ENCODE data around the gene COMP.
"Not testable (repeated sequence)": the region's sequence is repeated elsewhere in the genome, so short reads cannot be mapped to it uniquely, and the experiment has no call there.

COMP gene

DNA sequence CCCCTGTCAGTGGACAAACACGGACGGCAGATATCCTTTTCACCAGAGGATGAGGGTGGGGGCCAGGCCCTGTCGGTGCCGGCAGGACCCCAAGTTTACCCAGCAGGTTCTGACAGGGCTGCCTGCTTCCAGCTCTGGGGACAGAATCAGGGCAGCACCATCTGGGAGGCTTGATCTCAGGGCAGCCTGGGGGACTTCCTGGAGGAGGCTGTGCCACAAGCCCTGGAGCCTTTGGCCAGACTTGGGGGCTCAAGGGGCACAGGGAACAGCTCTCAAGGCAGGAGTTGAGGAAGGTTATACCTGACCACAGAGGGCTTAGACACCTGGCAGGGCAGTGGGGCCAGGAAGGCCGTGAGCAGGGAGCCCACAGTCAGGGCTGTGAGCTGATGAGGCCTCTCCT, 45.2 kb downstream of the COMP start:
- DNase-seq (ENCODE audit: low read depth): no peak

DNA sequence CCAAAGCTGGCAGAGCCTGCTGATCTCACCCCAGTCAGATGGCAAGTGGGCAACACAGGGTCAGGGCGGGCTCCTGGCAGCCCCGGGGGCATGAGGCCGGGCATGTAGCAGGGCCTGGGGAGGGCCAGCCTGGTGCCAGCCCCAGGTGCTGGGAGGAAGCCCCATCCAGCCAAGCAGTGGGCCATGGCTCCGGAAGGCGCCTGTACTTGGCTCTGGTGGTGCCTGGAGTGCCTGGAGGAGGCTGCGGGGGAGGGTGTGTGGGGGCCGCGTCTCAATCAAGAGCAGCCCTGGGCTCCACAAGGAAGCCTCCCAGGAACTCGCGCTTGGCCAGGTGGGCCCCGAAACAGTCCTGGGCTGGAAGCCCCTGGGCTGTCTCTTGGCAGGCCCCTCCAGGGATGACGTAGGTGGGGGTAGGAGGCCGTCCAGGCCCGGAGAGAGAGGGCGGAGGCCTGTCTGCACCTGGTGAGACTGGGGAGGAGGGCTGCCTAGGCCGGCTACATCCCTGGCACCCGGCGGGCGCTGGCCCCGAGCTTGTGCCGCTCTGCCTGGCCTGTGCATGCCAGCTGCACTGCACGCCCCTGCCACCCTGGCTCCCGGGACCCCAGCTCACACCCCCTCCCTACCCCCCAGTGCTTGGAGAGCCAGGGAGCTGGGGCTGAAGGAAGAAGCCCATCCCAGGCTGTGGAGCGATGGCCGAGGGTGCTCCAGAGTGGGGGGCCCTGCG, 45.9 kb downstream of the COMP start:
- DNase-seq (ENCODE audit: low read depth): no peak

DNA sequence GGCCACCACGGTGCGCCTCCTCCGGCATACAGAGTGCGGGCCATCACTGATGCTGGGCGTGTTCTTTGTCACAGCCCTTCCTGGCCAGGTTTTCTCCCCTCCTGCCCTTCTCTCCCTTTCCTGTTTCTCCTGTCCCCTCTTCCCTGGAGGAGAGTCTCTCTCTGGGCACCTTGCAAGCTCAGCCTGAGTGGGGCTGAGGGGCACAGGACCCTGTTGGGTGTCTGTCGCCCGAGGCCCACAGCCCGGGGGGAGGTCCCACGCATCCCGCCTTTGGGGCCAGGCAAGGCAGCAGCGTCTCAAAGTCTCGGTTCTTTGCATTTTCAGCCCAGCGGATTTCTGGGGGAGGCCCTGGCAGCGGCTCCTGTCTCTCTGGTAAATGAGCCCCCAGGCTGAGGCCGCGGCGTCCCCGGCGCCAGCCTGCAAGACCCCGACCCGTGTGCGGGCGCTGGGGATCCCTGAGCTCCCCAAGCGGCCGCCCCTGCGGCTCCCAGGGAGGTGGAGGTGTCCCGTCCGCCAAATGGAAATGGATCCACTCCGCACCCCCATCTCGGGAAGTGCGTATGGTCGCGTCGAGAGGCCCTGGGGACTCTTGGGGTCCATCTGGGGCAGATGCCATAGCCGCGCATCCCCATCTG, 47.2 kb downstream of the COMP start:
- no peak for DNase-seq (ENCODE audit: low read depth)

DNA sequence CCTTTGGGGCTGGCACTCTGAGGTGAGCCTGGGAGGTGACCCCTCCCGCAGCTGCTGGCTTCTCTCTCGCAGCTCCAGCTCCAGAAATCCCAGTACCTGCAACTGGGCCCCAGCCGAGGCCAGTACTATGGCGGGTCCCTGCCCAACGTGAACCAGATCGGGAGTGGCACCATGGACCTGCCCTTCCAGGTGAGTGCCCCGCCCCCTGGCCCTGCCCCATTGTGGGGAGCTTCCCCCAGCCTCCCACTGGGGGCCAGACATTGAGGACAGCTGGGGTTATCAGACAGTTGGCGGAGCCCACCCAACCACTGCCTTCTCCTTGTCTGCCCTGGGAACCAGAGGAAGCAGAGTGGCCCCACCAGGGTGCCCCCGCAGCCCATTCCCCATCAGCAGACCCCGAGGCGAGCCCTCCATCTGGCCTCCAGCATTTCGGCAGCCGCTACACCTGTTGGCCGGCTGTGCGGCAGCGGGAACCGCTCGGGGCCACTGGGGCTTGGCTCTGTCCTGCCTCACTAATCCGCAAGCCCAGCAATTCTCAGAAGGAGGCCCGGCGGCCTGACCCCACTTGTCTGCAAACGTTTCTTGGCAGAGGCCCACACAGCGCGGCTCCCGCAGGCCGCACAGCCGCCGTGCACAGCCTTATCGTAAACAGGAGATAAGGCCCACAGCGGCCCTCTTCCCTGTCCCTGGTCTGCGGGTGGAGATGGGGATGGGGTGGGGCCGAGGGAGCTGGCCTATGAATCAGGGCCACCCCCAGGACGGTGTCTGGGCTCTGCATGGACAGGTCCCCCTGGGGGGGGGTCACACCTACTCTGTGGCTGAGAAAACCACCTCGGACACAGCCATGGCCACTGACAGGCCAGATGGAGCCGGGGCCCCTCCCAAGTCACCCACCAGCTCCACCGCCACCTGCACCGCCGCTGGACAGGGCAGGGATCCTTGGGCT, 48.0 kb downstream of the COMP start:
- no peak for DNase-seq (ENCODE audit: low read depth)

DNA sequence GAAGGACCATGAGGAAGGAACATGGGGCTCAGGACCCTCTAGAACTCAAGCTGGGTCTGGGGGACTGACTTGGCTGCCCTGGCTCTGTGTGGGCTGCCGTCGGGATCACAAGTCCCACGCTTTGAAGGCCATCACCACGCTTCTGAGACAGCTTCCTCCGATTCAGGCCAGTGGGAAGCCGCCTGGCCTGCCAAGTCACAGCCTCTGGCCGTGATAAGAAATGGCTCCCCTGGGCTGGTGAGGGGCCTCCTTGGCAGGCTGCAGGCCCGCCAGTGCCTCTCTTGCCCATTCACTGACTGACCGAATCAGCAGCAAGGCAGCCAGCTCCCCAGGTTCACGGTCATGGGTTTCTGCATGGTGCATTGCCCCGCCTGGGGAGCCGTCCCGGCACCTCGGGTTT, 48.8 kb downstream of the COMP start:
- DNase-seq (ENCODE audit: low read depth): no peak

DNA sequence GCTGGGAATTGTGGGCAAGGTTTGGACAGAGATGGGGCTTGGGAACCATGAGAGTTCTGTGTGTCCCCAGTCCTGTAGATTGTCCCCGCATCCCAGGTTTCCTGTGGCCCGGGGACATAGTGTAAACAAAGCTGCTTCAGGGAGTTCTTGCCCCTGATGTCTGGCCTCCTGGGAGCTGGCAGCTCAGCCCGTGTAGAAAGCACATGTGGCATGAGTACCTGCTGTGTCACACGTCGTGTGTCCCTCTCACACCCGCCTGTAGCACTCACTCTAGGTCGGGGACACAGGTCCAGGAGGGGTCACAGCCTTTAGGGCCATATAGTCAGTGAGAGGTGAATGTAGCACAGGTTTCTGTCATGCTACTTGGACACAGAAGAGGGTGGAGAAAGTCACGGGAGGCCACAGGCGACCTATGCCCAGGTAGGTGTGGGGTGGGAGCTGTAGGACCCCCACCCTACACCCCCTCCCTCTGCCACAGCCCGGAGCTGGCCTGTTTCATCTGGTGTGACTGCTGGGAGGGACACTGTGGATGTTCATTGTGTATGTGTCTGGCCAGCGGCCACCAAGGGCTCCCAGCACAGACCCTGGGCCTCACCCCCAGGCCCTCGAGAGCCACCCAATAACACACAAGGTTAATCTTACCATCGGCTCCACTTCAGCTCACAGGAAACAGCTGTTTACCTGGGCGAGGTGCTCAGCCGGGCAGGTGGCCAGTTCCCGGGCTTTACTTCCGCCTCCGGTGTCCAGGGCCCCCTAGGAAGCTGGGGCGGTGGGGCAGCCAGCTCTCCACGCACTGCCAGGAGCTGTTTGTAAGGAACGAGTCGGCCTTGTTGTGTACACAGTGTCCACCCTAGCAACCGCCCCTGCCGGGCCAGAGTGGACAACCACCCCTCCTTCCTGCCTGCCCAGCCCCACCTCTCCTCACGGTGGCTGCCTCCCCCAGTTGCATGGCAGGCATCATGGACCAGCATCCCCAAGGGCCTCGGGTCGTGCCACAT, 49.7 kb downstream of the COMP start:
- DNase-seq (ENCODE audit: low read depth): no peak

DNA sequence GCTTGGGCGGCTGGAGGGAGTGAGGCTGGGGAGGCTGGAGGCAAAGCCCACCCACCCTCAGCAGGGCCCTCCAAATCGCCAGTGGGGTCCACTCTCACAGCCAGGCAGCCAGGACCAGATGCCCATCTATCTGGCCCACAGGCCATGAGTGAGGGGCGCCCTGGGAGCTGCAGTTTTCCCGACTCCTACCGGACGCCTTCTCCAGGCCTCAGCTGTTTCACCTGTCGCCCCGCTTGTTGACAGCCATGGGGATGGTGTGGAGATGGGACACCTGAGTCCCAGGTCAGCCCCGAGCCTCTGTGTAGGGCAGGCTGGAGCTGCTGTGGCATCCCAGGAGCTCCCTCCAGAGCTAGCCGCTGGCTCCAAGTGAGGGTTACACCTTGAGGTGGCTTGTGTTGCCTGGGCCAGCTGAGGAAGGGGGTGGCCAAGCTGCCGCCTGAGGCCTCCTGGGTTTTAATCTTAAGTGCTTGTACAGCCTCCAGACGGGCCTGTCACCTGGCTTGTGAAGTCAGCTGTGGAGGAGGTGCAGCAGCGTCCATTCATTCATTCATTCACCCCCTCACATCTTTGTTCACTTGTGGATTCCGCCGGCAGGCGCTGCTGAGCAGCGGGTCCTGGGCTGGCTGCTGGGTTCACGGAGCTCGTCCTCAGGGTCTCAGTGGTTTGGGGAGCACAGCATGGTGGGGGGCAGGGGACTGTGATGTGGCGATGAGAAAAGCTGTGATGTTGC, 52.0 kb downstream of the COMP start:
- no peak for DNase-seq (ENCODE audit: low read depth)

DNA sequence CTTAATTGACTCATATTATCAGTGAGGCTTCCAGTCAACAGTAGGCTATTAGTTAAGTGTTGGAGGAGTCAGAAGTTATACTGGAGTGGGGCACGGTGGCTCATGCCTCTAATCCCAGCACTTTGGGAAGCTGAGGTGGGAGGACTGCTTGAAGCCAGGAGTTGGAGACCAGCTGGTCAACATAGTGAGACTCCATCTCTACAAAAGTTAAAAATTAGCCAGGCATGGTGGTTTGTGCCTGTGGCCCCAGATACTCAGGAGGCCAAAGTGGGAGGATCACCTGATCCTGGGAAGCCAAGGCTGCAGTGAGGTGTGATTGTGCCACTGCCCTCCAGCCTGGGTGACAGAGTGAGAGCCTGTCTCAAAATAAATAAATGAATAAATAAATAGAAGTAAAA, 53.2 kb downstream of the COMP start:
- no peak for DNase-seq (ENCODE audit: low read depth)

DNA sequence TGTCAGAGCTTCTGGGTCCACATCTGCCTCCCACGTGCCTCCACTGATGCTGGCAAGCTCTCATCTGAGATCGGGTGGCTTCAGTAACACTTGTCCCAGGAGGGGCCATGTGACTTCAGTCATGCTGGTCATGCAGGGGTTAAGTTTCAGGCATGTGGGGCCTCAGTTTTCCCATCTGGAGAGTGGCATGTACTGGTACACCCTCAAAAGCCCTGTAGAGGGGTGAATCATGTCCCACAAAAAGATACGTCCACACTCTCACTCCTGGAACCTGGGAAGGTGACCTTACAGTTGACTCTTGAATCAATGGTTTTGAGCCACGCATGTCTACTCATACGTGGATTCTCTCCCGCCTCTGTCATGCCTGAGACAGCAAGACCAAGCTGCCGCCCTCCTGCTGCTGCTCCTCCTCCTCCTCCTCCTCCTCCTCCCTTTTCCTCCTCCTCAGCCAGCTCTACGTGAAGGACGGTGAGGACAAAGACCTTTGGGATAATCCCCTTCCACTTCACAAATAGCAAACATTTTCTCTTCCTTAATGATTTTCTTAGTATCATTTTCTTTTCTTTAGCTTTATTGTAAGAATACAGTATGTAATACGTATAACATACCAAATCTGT, 53.7 kb downstream of the COMP start:
- DNase-seq (ENCODE audit: low read depth): no peak

DNA sequence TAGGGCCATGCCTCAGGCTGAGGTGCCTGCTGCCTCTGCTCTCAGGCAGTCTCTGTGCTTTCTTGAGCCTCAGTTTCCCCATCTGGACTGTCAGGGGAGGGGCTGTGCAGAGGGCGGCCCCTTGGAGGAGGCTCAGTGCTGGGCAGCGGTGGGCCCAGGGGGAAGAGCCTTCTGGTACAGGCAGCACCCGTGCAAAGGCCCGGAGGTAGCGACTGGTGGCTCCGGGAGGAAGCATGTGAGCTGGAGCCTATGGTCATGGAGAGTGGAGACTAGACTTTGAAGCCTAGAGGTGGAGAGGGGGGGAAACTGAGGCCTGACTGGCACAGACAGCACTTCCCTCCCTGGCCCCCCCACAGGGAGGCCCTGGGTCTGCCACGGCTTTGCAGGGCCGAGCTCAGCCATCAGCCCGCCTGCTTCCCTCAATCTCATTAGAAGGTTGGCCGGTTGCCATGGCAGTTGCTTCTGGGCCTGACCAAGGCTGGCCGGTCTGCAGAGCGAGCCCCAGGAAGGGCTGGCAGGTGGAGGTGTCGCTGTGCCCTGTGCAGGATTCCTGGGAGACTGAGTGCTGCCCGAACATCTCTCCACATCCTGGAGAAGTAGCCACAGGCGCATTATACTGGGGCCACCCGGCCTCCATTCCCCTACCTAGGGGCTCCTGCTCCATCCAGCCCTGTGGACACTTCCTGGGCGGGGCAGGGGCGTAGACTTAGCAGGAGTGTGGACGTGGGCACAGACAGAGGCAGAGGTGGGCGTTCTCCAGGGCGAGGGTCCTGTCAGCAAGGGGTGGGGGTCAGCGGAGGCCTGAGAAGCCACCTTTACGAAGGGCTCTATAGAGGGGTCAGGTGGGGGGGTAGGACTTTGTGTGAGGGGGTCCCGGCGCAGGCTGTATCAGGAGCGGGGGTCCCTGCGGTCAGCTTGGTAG, 54.4 kb downstream of the COMP start:
- DNase-seq (ENCODE audit: low read depth): no peak

DNA sequence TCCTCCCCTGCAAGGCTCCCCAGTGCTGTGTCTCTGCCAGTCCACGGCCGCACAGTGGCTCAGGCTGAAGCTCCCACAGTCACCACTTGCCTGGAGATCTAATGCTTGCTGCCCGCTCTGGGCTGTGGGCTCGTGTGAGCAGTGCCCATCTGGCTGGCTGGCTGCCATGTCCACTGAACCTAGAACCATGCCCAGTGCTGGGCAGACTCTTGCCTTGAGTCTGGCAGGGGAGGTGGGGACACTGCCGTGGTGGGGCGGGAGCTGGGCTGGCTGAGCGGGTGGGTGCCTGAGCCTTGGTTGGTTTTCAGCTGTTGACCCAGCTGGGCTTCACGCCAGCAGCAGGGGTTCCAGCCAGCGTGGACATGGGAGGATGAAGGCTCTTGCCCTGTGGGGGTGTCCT, 55.4 kb downstream of the COMP start:
- DNase-seq (ENCODE audit: low read depth): no peak

DNA sequence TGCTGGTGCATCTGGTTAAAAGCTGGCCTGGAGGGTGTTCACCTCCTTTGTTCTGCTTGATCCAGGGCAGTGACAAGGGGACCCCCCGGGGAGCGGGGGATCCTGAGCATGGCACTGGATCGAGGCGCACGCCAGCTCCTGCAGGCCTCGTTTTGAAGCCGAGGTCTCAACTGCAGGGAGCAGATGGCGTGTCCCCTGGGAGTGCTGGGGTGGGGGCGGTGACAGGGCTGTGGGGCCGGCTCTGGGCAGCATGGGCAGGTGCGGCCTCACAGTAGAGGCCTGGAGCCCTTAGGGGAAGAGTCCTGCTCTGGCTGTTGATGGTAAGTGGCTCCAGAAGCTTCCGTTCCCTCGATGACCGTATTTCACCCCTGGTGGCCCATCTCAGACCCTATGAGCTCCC, 55.8 kb downstream of the COMP start:
- no peak for DNase-seq (ENCODE audit: low read depth)

DNA sequence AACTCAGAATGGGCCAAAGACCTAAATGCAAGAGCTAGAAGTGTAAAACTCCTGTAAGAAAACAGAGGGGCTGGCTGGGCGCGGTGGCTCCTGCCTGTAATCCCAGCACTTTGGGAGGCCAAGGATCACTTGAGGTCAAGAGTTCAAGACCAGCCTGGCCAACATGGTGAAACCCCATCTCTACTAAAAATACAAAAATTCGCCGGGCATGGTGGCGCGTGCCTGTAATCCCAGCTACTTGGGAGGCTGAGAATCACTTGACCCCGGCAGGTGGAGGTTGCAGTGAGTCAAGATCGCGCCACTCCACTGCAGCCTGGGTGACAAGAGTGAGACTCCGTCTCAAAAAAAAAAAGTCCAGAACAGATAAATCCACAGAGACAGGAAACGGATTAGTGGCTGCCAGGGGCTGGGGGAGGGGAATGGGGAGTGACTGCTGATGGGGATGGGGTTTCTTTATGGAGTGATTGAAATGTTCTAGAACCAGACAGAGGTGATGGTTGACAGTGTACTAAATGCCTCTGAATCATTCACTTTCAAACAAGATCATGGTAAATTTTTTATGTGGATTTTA, 57.3 kb downstream of the COMP start:
- DNase-seq (ENCODE audit: low read depth): not testable (repeated sequence)

DNA sequence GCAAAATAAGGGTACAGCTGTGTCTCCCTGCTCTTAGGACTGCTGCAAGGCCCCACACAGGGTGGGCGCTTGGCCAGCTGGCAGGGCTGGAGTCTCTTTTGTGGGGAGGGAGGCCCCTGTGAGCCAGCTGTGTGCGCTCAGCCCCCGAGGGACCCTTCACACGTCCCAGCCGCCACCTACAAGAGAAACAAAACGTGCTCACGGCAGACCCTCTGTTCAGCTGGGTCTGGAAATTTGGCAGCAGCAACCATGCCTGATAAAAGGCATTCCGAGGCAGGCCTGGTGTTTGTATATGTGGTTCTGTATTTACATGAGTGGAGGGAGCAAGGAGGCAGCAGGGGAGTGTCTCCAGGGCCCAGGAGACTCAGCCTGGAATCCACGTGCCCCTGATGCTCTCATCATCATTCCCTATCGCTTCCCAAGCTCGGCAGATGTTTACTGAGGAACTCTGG, 57.9 kb downstream of the COMP start:
- DNase-seq (ENCODE audit: low read depth): no peak
